Measurements from ENCODE around the gene CDH4.

Gene CDH4

GRCh38 chr20:61643656-61644377 is 391.8 kb downstream of the CDH4 start:
- ChIA-PET CTCF (no interaction called here), POLR2A (no interaction called here)

GRCh38 chr20:61644378-61645076 is 392.5 kb downstream of the CDH4 start:
- ChIA-PET POLR2A (no interaction called here), CTCF (no interaction called here)

More at GRCh38 chr20:61643656-61644377, 391.8 kb downstream of the CDH4 start:
- TF ChIP-seq CTCF (IDR thresholded peaks at IDR 0.05; ENCODE audit: insufficient read depth, low read length, missing control alignments): no peak
- no peak overlapping the region for H3K4me3 ChIP-seq (ENCODE audit: low read depth, low read length)
- no peak for DNase-seq (ENCODE audit: low read depth, low spot score)

GRCh38 chr20:61645732-61646131 is 393.7 kb downstream of the CDH4 start:
- ChIA-PET CTCF (no interaction called here), POLR2A (no interaction called here)
- TF ChIP-seq CTCF (IDR thresholded peaks at IDR 0.05; ENCODE audit: insufficient read depth, low read length, missing control alignments): no peak
- H3K4me3 ChIP-seq (ENCODE audit: low read depth, low read length): no peak overlapping the region
- DNase-seq (ENCODE audit: low read depth, low spot score): no peak

More at GRCh38 chr20:61644378-61645076, 392.5 kb downstream of the CDH4 start:
- no peak overlapping the region for H3K4me3 ChIP-seq (ENCODE audit: low read depth, low read length)
- no peak for DNase-seq (ENCODE audit: low read depth, low spot score)
- TF ChIP-seq CTCF (IDR thresholded peaks at IDR 0.05; ENCODE audit: insufficient read depth, low read length, missing control alignments): no peak

GRCh38 chr20:61646453-61646852 is 394.4 kb downstream of the CDH4 start:
- ChIA-PET CTCF (no interaction called here), POLR2A (no interaction called here)
- no peak for DNase-seq (ENCODE audit: low read depth, low spot score)
- TF ChIP-seq CTCF (IDR thresholded peaks at IDR 0.05; ENCODE audit: insufficient read depth, low read length, missing control alignments): no peak
- H3K4me3 ChIP-seq (ENCODE audit: low read depth, low read length): no peak overlapping the region

- POLR2A ChIA-PET: no interaction called here
- no peak overlapping the region for H3K4me3 ChIP-seq (ENCODE audit: low read depth, low read length)
- DNase-seq (ENCODE audit: low read depth, low spot score): no peak
- no peak for TF ChIP-seq CTCF (IDR thresholded peaks at IDR 0.05; ENCODE audit: insufficient read depth, low read length, missing control alignments)
- CTCF ChIA-PET: no interaction called here
Measured at GRCh38 chr20:61646986-61647385, 394.9 kb downstream of the CDH4 start.

GRCh38 chr20:61647702-61648101 is 395.6 kb downstream of the CDH4 start:
- DNase-seq (ENCODE audit: low read depth, low spot score): no peak
- CTCF ChIA-PET: no interaction called here
- no peak overlapping the region for H3K4me3 ChIP-seq (ENCODE audit: low read depth, low read length)
- POLR2A ChIA-PET: no interaction called here
- TF ChIP-seq CTCF (IDR thresholded peaks at IDR 0.05; ENCODE audit: insufficient read depth, low read length, missing control alignments): no peak

All from AG04449 (cell line).